Measurements from ENCODE around the gene CUL4B. TPM values are rescaled to one million over a fixed set of nuclear protein-coding genes. Genes with fewer than 3 reads are reported as not detected.

The CUL4B gene
- total and polyA plus RNA-seq, 10 of the 15 experiments (the other 5 are each of a cell fraction or from before 2014, with no cell fraction given): 11.0 to 37.3 (median 24.4) TPM

DNA sequence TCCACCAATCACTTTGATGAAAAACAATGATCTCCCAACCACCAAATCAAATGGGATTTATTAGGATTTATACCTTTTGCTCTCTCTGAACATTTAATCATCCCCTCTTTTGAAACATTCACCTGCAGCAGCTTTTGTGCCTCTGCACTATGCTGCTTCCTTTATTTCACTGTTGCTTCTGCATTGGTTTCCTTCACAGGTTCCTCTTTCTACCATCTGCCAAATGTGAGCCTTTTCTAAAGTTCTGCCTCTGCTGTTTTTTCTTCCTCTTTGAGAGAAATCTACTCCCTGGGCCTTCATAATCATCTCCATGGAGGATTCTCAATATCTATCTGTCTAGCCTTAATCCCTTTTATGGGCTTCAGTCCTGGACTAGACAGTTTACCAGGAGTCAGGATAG lies 24.7 kb downstream of the CUL4B start:
- FAIRE-seq: no peak
- CTCF ChIA-PET: interaction anchor here (1.6 kb wide), 1 partner anchor 22 kb away, joined by 4 read pairs; no protein-coding TSS in a partner anchor
- intact Hi-C loops (cut with micrococcal nuclease; ENCODE audit: unreplicated experiment): no loop called here

GRCh38 chrX:120534413-120535205 lies 26.2 kb downstream of the CUL4B start:
- WGBS (ENCODE audit: insufficient coverage, insufficient replicate concordance, low lambda C conversion rate, missing lambda C conversion rate): 46% methylated on average over 3 of the region's 3 CpGs
- ATAC-seq (no peak), DNase-seq (ENCODE audit: low read depth, low spot score) (no peak), FAIRE-seq (no peak)
- RAD21 ChIA-PET (ENCODE audit: unreplicated experiment): no interaction called here
- SMC1A ChIA-PET (ENCODE audit: uncharacterized antibody, unreplicated experiment): no interaction called here
- CTCF ChIA-PET: interaction anchor here (0.6 to 1.6 kb wide), 2 partner anchors 20 to 101 kb away, joined by 3 to 4 read pairs; no protein-coding TSS in a partner anchor
- Histone ChIP-seq H3K4me1 (ENCODE audit: control insufficient read depth, insufficient read depth, low read length) (no peaks in the 10 kb centered on the region), H3K4me2 (ENCODE audit: control insufficient read depth, insufficient read depth) (no peak overlapping the region), H2AFZ (ENCODE audit: control insufficient read depth, low read depth, low read length) (no peak overlapping the region), H3K27ac (ENCODE audit: control insufficient read depth, insufficient read depth) (no peak overlapping the region), H3K36me3 (ENCODE audit: control insufficient read depth in 2 of 2, insufficient read depth in 2 of 2, low read length in 1 of 2) (peaks cover 1 to 13% of the 10 kb centered on the region in 2 experiments; a peak in 3 of 4 replicates), H3K4me3 (no peak overlapping the region), H3K9ac (ENCODE audit: control insufficient read depth, insufficient read depth, low read length) (no peak overlapping the region), H3K27me3 (replicated peaks in 1 of 2; ENCODE audit: control insufficient read depth in 2 of 2, insufficient read depth in 2 of 2, low read length in 1 of 2) (no peaks in the 10 kb centered on the region), H3K79me2 (ENCODE audit: control insufficient read depth, insufficient read depth, low read length) (no peaks in the 10 kb centered on the region), H3K9me3 (replicated peaks; ENCODE audit: control insufficient read depth, insufficient read depth, low read length) (no peaks in the 10 kb centered on the region), H4K20me1 (ENCODE audit: control insufficient read depth, insufficient read depth) (no peaks in the 10 kb centered on the region)
- POLR2A ChIA-PET: no interaction called here
- intact Hi-C loops (cut with micrococcal nuclease; ENCODE audit: unreplicated experiment): no loop called here
- BruUV-seq (replicated peaks): no TSS peak
- TF ChIP-seq SMARCA5 (IDR thresholded peaks at IDR 0.05): no peak
- no peak for TF ChIP-seq PAX8 (IDR thresholded peaks at IDR 0.05)
- TF ChIP-seq EZH2 (IDR thresholded peaks at IDR 0.05; ENCODE audit: borderline replicate concordance, control insufficient read depth, low read depth, low read length): no peak
- no peak for TF ChIP-seq BCLAF1 (IDR thresholded peaks at IDR 0.05)
- TF ChIP-seq BMI1 (IDR thresholded peaks at IDR 0.05; ENCODE audit: borderline replicate concordance): no peak
- TF ChIP-seq SP1 (IDR thresholded peaks at IDR 0.05; ENCODE audit: low read depth, low read length): no peak
- no peak for TF ChIP-seq NR2C2 (IDR thresholded peaks at IDR 0.05; ENCODE audit: borderline replicate concordance, control insufficient read depth, insufficient read length, low read depth)
- no peak for TF ChIP-seq KAT2A (conservative IDR thresholded peaks at IDR 0.05; ENCODE audit: control insufficient read depth, low read depth, low read length)
- no peak for TF ChIP-seq SIN3A (IDR thresholded peaks at IDR 0.05; ENCODE audit: low read depth, low read length)
- no peak for TF ChIP-seq ZNF274 (IDR thresholded peaks at IDR 0.05; ENCODE audit: insufficient read depth, insufficient read length)
- TF ChIP-seq POLR2AphosphoS5 (IDR thresholded peaks at IDR 0.05; ENCODE audit: low read length): no peak
- in situ Hi-C loops (cut with MboI): no loop called here

More for the DNA sequence above, 24.7 kb downstream of the CUL4B start:
- SMC1A ChIA-PET (ENCODE audit: uncharacterized antibody, unreplicated experiment): no interaction called here
- Histone ChIP-seq H3K36me3 (ENCODE audit: control insufficient read depth in 2 of 2, insufficient read depth in 2 of 2, low read length in 1 of 2) (peaks cover 1 to 13% of the 10 kb centered on the region in 2 experiments; a peak in 3 of 4 replicates), H3K4me3 (no peak overlapping the region), H2AFZ (ENCODE audit: control insufficient read depth, low read depth, low read length) (no peak overlapping the region), H3K4me2 (ENCODE audit: control insufficient read depth, insufficient read depth) (no peak overlapping the region), H3K9me3 (replicated peaks; ENCODE audit: control insufficient read depth, insufficient read depth, low read length) (no peaks in the 10 kb centered on the region), H3K79me2 (ENCODE audit: control insufficient read depth, insufficient read depth, low read length) (no peaks in the 10 kb centered on the region), H3K27ac (ENCODE audit: control insufficient read depth, insufficient read depth) (no peak overlapping the region), H3K9ac (ENCODE audit: control insufficient read depth, insufficient read depth, low read length) (no peak overlapping the region), H3K4me1 (ENCODE audit: control insufficient read depth, insufficient read depth, low read length) (no peaks in the 10 kb centered on the region), H3K27me3 (replicated peaks in 1 of 2; ENCODE audit: control insufficient read depth in 2 of 2, insufficient read depth in 2 of 2, low read length in 1 of 2) (no peaks in the 10 kb centered on the region), H4K20me1 (ENCODE audit: control insufficient read depth, insufficient read depth) (no peaks in the 10 kb centered on the region)
- in situ Hi-C loops (cut with MboI): no loop called here
- no peak for DNase-seq (ENCODE audit: low read depth, low spot score)
- POLR2A ChIA-PET: no interaction called here
- BruUV-seq (replicated peaks): no TSS peak
- RAD21 ChIA-PET (ENCODE audit: unreplicated experiment): no interaction called here
- no peak for TF ChIP-seq RCOR1 (conservative IDR thresholded peaks at IDR 0.05; ENCODE audit: low read depth, low read length)
- ATAC-seq: no peak

Data from GM12878 (cell line).